IMR-90 (cell line): ENCODE results near the gene MSANTD1. TPM values are rescaled to one million over a fixed set of nuclear protein-coding genes. Genes with fewer than 3 reads are reported as not detected.

Source experiments
- ATAC-seq: fragments of 200-7000 bp; cut with Tn5 transposase; 2 replicates; pipeline ENCODE4 v1.9.1; 2020; ENCODE audit warnings: low read depth, mild to moderate bottlenecking, moderate library complexity
- BruUV-seq: library from RNA; stranded (reverse); fragments of 400-500 nt; replicated peaks from 2 replicates; lab custom pipeline; 2021; lab: Mats Ljungman, UMichigan
- CTCF ChIA-PET: fragments of 300-600 bp; formaldehyde crosslinking; extraction: SDS; loops from one replicate; lab custom pipeline; 2021; ENCODE audit warnings: antibody characterized with exemption; lab: Yijun Ruan, JAX
- POLR2A ChIA-PET: fragments of 300-600 bp; sonication (Branson Sonifier 250); formaldehyde crosslinking; loops from one replicate; lab custom pipeline; 2022; ENCODE audit warnings: antibody characterized with exemption; ENCODE audit not compliant: unreplicated experiment; lab: Charles Lee
- DNase-seq: peaks from one replicate; pipeline ENCODE4 v3.0.0; 2013
- H2AFZ ChIP-seq: replicated peaks from 2 replicates; pipeline ENCODE3; 2013; ENCODE audit warnings: low read length, mild to moderate bottlenecking; ENCODE audit not compliant: poor library complexity
- H2AK5ac ChIP-seq: 2 replicates; pipeline ENCODE4 v1.6.1; 2013; ENCODE audit warnings: low read depth, low read length, inconsistent platforms
- H2AK9ac ChIP-seq: replicated peaks from 2 replicates; pipeline ENCODE3; 2013; ENCODE audit warnings: mild to moderate bottlenecking, low read depth, low read length, moderate library complexity; ENCODE audit not compliant: poor library complexity
- H2BK120ac ChIP-seq: 2 replicates; pipeline ENCODE4 v1.6.1; 2013; ENCODE audit warnings: low read depth, low read length, inconsistent platforms
- H2BK15ac ChIP-seq: 3 replicates; pipeline ENCODE4 v1.6.1; 2013; ENCODE audit warnings: low read depth, low read length, inconsistent platforms
- H2BK20ac ChIP-seq: 2 replicates; pipeline ENCODE4 v1.6.1; 2013; ENCODE audit warnings: low read depth, mild to moderate bottlenecking, inconsistent platforms, low read length, moderate library complexity
- H2BK5ac ChIP-seq: 2 replicates; pipeline ENCODE4 v1.6.1; 2013; ENCODE audit warnings: mild to moderate bottlenecking, low read depth, low read length, inconsistent platforms; ENCODE audit not compliant: poor library complexity, severe bottlenecking
- H3K14ac ChIP-seq: replicated peaks from 2 replicates; pipeline ENCODE4 v1.6.1; 2013; ENCODE audit warnings: low read depth, low read length, inconsistent platforms
- H3K18ac ChIP-seq: 2 replicates; pipeline ENCODE4 v1.6.1; 2013; ENCODE audit warnings: low read depth, low read length, control low read depth
- H3K23ac ChIP-seq: 2 replicates; pipeline ENCODE4 v1.6.1; 2013; ENCODE audit warnings: low read depth, low read length, inconsistent platforms
- H3K27ac ChIP-seq: 2 replicates; pipeline ENCODE4 v1.5.1; 2013; ENCODE audit warnings: mild to moderate bottlenecking, control low read depth, low read length; ENCODE audit not compliant: insufficient read depth
- H3K27me3 ChIP-seq: 2 replicates; pipeline ENCODE4 v1.6.1; 2013; ENCODE audit warnings: low read length; ENCODE audit not compliant: control insufficient read depth, insufficient read depth
- H3K36me3 ChIP-seq: 2 replicates; pipeline ENCODE4 v1.6.1; 2013; ENCODE audit warnings: low read length, mixed read lengths; ENCODE audit not compliant: control insufficient read depth, insufficient read depth
- H3K4ac ChIP-seq: 2 replicates; pipeline ENCODE4 v1.6.1; 2013; ENCODE audit warnings: low read depth, low read length, inconsistent platforms
- H3K4me1 ChIP-seq: 2 replicates; pipeline ENCODE4 v1.6.1; 2013; ENCODE audit warnings: low read length, mixed read lengths; ENCODE audit not compliant: control insufficient read depth, insufficient read depth
- H3K4me2 ChIP-seq: 2 replicates; pipeline ENCODE4 v1.6.1; 2013; ENCODE audit warnings: low read depth, mild to moderate bottlenecking, control low read depth, low read length, moderate library complexity
- H3K4me3 ChIP-seq: 2 replicates; pipeline ENCODE4 v1.5.1; 2013; ENCODE audit warnings: low read depth, mild to moderate bottlenecking, control low read depth, low read length, moderate library complexity; ENCODE audit not compliant: insufficient read depth
- H3K56ac ChIP-seq: 2 replicates; pipeline ENCODE4 v1.6.1; 2013; ENCODE audit warnings: low read length, inconsistent platforms; ENCODE audit not compliant: insufficient read depth; ENCODE audit errors: extremely low read depth
- H3K79me1 ChIP-seq, 2 experiments: 2 replicates each; pipeline ENCODE4 v1.6.1; 2013; ENCODE audit warnings: low read length in 2 of 2, inconsistent platforms in 1 of 2, low read depth in 1 of 2
- H3K9ac ChIP-seq: 2 replicates; pipeline ENCODE4 v1.6.1; 2013; ENCODE audit warnings: low read depth, low read length, control low read depth
- H3K9me1 ChIP-seq: 2 replicates; pipeline ENCODE4 v1.6.1; 2013; ENCODE audit warnings: low read length, inconsistent platforms; ENCODE audit not compliant: insufficient read depth
- H3K9me3 ChIP-seq: 2 replicates; pipeline ENCODE4 v1.6.1; 2013; ENCODE audit warnings: low read length; ENCODE audit not compliant: control insufficient read depth, insufficient read depth
- H4K20me1 ChIP-seq: 2 replicates; pipeline ENCODE4 v1.6.1; 2013; ENCODE audit warnings: low read length, inconsistent platforms; ENCODE audit not compliant: insufficient read depth
- H4K5ac ChIP-seq: 2 replicates; pipeline ENCODE4 v1.6.1; 2013; ENCODE audit warnings: mild to moderate bottlenecking, low read depth, low read length, control low read depth
- H4K8ac ChIP-seq, 2 experiments: 2 replicates each; pipeline ENCODE4 v1.6.1; 2013; ENCODE audit warnings: low read depth in 2 of 2, low read length in 2 of 2, control low read depth in 1 of 2, inconsistent platforms in 1 of 2
- H4K91ac ChIP-seq: 2 replicates; pipeline ENCODE4 v1.6.1; 2013; ENCODE audit warnings: low read depth, low read length, inconsistent platforms; ENCODE audit not compliant: insufficient read depth
- BHLHE40 ChIP-seq: fragments of 150-350 bp; IDR thresholded peaks from 2 replicates; pipeline ENCODE4 v1.6.1; 2016; ENCODE audit warnings: mild to moderate bottlenecking, low read depth, low read length
- CEBPB ChIP-seq: IDR thresholded peaks from 2 replicates; pipeline ENCODE4 v1.6.1; 2012; ENCODE audit warnings: low read depth, low read length, improper control_type of control experiment
- CHD1 ChIP-seq: IDR thresholded peaks from 2 replicates; pipeline ENCODE4 v1.6.1; 2012; ENCODE audit warnings: low read depth, low read length, improper control_type of control experiment
- FOS ChIP-seq: fragments of 150-350 bp; IDR thresholded peaks from 2 replicates; pipeline ENCODE4 v1.6.1; 2016; ENCODE audit warnings: low read depth, low read length
- MAZ ChIP-seq: IDR thresholded peaks from 2 replicates; pipeline ENCODE4 v1.6.1; 2012; ENCODE audit warnings: low read depth, mild to moderate bottlenecking, low read length, improper control_type of control experiment, moderate library complexity, borderline replicate concordance
- MXI1 ChIP-seq: IDR thresholded peaks from 2 replicates; pipeline ENCODE4 v1.6.1; 2012; ENCODE audit warnings: low read depth, mild to moderate bottlenecking, low read length, moderate library complexity, borderline replicate concordance
- NFE2L2 ChIP-seq: fragments of 150-350 bp; IDR thresholded peaks from 2 replicates; pipeline ENCODE4 v1.6.1; 2016; ENCODE audit warnings: low read depth, mild to moderate bottlenecking, low read length
- POLR2A ChIP-seq: IDR thresholded peaks from 2 replicates; pipeline ENCODE4 v1.6.1; 2012; ENCODE audit warnings: mild to moderate bottlenecking, low read depth, low read length
- RAD21 ChIP-seq: IDR thresholded peaks from 2 replicates; pipeline ENCODE4 v1.6.1; 2012; ENCODE audit warnings: low read length, improper control_type of control experiment
- RFX5 ChIP-seq: IDR thresholded peaks from 2 replicates; pipeline ENCODE4 v1.8.0; 2012; ENCODE audit warnings: low read depth, mild to moderate bottlenecking, low read length, moderate library complexity
- SMC3 ChIP-seq: fragments of 150-350 bp; IDR thresholded peaks from 2 replicates; pipeline ENCODE4 v1.6.1; 2016; ENCODE audit warnings: low read depth, mild to moderate bottlenecking, antibody characterized with exemption, low read length, moderate library complexity
- WGBS, 2 experiments: methylation state at CpG; one replicate each; pipeline versions ENCODE4 v1.1.5 to v1.1.7; 2013; ENCODE audit warnings: missing lambda C conversion rate in 2 of 2; ENCODE audit not compliant: insufficient read length in 1 of 2; ENCODE audit errors: extremely low coverage in 2 of 2; 5-methylcytosine and 5-hydroxymethylcytosine counted together
- dilution Hi-C: fragments of 300-500 bp; cut with HindIII; formaldehyde crosslinking; loops from one replicate; pipeline ENCODE4 v1.14.3; 2018; ENCODE audit warnings: low sequenced_read_pairs; ENCODE audit not compliant: unreplicated experiment
- in situ Hi-C: fragments of 300-500 bp; cut with MboI; formaldehyde crosslinking; loops from 3 replicates; pipeline ENCODE4 v1.14.3; 2019; ENCODE audit warnings: low sequenced_read_pairs, inconsistent platforms, mixed read lengths
- intact Hi-C: fragments of 100-400 bp; cut with micrococcal nuclease; formaldehyde crosslinking; loops from 2 replicates; pipeline ENCODE4 v1.10.0; 2022
- polyA plus RNA-seq, 3 experiments: library from polyadenylated mRNA; depleted of rRNA; stranded (reverse); fragments of >200 nt; gene quantifications; 2 replicates each; pipeline ENCODE4 v1.2.3, GENCODE V29; 2012; ENCODE audit warnings: low replicate concordance in 1 of 3
- total RNA-seq: library from RNA; depleted of rRNA; stranded (reverse); fragments of >200 nt; gene quantifications from 2 replicates; pipeline ENCODE4 v1.2.3, GENCODE V29; 2012
- TF ChIP-seq, protein P1 (sequence below): conservative IDR thresholded peaks from 2 replicates; pipeline ENCODE4 v1.5.1; 2012; ENCODE audit warnings: mild to moderate bottlenecking, low read depth, low read length, improper control_type of control experiment
- TF ChIP-seq, protein P2 (sequence below): fragments of 150-350 bp; IDR thresholded peaks from 2 replicates; pipeline ENCODE4 v1.6.1; 2016; ENCODE audit warnings: low read depth, mild to moderate bottlenecking, low read length, moderate library complexity, borderline replicate concordance
- TF ChIP-seq, protein P3 (sequence below): fragments of 150-350 bp; IDR thresholded peaks from 2 replicates; pipeline ENCODE4 v1.6.1; 2017; ENCODE audit warnings: mild to moderate bottlenecking, antibody characterized with exemption, low read length, low read depth

The MSANTD1 gene
- total and polyA plus RNA-seq, 2 of the 4 experiments (the other 2 are of a cell fraction) = under 0.01 to 0.07 TPM

DNA sequence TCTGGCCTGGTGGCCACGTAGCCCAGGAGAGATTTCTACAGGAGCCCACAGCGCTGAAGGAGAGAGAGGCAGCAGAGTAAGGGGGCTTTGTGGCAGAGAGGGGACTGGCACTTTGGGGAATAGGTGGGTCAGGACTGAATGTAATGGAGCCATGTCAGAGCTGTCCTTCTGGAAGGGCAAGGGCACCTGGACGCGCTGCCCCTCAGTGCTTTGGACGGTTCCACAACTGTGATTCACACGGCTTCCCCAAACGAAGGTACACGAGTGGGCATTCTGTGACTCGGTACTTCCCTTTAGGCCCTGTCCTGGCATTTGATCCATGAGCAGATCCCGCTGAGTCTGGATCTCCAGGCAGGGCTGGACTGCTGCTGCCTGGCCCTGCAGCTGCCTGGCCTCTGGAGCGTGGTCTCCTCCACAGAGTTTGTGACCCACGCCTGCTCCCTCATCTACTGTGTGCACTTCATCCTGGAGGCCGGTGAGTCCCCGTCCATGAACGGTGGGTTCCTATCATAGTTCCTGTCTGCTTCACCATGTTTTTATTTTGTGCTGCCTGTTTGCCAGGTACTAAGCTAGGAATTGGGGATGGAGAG, 35.2 kb upstream of the MSANTD1 start:
- H3K27ac ChIP-seq = no peak overlapping the region
- no TSS peak for BruUV-seq
- ChIA-PET CTCF (no interaction called here), POLR2A (no interaction called here)
- WGBS, 2 experiments = 93% methylated on average over 7 of the region's 15 CpGs; no CpG with 5 or more reads in 1 of the 2 experiments
- H3K36me3 ChIP-seq = peaks cover 58% of the 10 kb centered on the region
- in situ Hi-C loops = no loop called here
- no peak overlapping the region for H2BK120ac ChIP-seq
- TF ChIP-seq, protein P1, sequence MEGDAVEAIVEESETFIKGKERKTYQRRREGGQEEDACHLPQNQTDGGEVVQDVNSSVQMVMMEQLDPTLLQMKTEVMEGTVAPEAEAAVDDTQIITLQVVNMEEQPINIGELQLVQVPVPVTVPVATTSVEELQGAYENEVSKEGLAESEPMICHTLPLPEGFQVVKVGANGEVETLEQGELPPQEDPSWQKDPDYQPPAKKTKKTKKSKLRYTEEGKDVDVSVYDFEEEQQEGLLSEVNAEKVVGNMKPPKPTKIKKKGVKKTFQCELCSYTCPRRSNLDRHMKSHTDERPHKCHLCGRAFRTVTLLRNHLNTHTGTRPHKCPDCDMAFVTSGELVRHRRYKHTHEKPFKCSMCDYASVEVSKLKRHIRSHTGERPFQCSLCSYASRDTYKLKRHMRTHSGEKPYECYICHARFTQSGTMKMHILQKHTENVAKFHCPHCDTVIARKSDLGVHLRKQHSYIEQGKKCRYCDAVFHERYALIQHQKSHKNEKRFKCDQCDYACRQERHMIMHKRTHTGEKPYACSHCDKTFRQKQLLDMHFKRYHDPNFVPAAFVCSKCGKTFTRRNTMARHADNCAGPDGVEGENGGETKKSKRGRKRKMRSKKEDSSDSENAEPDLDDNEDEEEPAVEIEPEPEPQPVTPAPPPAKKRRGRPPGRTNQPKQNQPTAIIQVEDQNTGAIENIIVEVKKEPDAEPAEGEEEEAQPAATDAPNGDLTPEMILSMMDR = no peak
- TF ChIP-seq, protein P2, sequence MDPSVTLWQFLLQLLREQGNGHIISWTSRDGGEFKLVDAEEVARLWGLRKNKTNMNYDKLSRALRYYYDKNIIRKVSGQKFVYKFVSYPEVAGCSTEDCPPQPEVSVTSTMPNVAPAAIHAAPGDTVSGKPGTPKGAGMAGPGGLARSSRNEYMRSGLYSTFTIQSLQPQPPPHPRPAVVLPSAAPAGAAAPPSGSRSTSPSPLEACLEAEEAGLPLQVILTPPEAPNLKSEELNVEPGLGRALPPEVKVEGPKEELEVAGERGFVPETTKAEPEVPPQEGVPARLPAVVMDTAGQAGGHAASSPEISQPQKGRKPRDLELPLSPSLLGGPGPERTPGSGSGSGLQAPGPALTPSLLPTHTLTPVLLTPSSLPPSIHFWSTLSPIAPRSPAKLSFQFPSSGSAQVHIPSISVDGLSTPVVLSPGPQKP = no peak
- TF ChIP-seq SMC3 = no peak
- TF ChIP-seq CEBPB = no peak
- no peak for TF ChIP-seq RFX5
- no peak for TF ChIP-seq POLR2A
- TF ChIP-seq FOS = no peak
- TF ChIP-seq, protein P3, sequence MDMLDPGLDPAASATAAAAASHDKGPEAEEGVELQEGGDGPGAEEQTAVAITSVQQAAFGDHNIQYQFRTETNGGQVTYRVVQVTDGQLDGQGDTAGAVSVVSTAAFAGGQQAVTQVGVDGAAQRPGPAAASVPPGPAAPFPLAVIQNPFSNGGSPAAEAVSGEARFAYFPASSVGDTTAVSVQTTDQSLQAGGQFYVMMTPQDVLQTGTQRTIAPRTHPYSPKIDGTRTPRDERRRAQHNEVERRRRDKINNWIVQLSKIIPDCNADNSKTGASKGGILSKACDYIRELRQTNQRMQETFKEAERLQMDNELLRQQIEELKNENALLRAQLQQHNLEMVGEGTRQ = no peak
- no peak for TF ChIP-seq MXI1
- no peak for TF ChIP-seq BHLHE40
- no peak for TF ChIP-seq CHD1
- no peak for TF ChIP-seq RAD21
- TF ChIP-seq MAZ = no peak
- TF ChIP-seq NFE2L2 = no peak
- no peak overlapping the region for H2BK5ac ChIP-seq
- no peak overlapping the region for H2AK9ac ChIP-seq
- ATAC-seq (no peak), DNase-seq (no peak)
- dilution Hi-C loops = no loop called here
- H2BK15ac ChIP-seq = no peak overlapping the region
- H2BK20ac ChIP-seq = no peak overlapping the region
- H3K4ac ChIP-seq = no peak overlapping the region
- no peak overlapping the region for H2AFZ ChIP-seq
- H3K14ac ChIP-seq = no peak overlapping the region
- no peaks in the 10 kb centered on the region for H3K27me3 ChIP-seq
- no peak overlapping the region for H3K56ac ChIP-seq
- H3K9me3 ChIP-seq = no peaks in the 10 kb centered on the region
- peaks cover 9% of the 10 kb centered on the region for H3K9me1 ChIP-seq
- no peak overlapping the region for H3K18ac ChIP-seq
- H3K79me1 ChIP-seq = no peaks in the 10 kb centered on the region
- no peaks in the 10 kb centered on the region for H4K20me1 ChIP-seq
- intact Hi-C loops = no loop called here
- H3K23ac ChIP-seq = no peak overlapping the region
- H3K4me3 ChIP-seq = no peak overlapping the region
- H3K4me2 ChIP-seq = no peak overlapping the region
- H2AK5ac ChIP-seq = no peak overlapping the region
- H4K8ac ChIP-seq = no peak overlapping the region
- H3K9ac ChIP-seq = no peak overlapping the region
- H4K5ac ChIP-seq = no peak overlapping the region
- no peaks in the 10 kb centered on the region for H3K4me1 ChIP-seq
- H4K91ac ChIP-seq = no peak overlapping the region
